T-helper 2 cell treated with Interferon-gamma antibody and Interleukin-4, amounts not matched to agents 5 μg/mL and 100 μg/mL, for 36 hours (primary cell): Measurements from ENCODE around the gene PCSK5.

ENCODE experiments used
- DNase-seq: peaks from one replicate; pipeline ENCODE4 v3.0.0; 2021; ENCODE audit warnings: low spot score
- H3K27ac Mint-ChIP-seq: one replicate; pipeline ENCODE4 v1.8.0; 2021; ENCODE audit warnings: mild to moderate bottlenecking, mixed read lengths
- H3K27me3 Mint-ChIP-seq: one replicate; pipeline ENCODE4 v1.8.0; 2021; ENCODE audit warnings: low read depth, mixed read lengths
- H3K36me3 Mint-ChIP-seq: one replicate; pipeline ENCODE4 v1.8.0; 2021; ENCODE audit warnings: low read depth, mixed read lengths
- H3K4me1 Mint-ChIP-seq: one replicate; pipeline ENCODE4 v1.8.0; 2021; ENCODE audit warnings: low read depth, mixed read lengths
- H3K4me3 Mint-ChIP-seq: one replicate; pipeline ENCODE4 v1.8.0; 2022; ENCODE audit warnings: mild to moderate bottlenecking, moderate library complexity, mixed read lengths
- H3K9me3 Mint-ChIP-seq: one replicate; pipeline ENCODE4 v1.8.0; 2021; ENCODE audit warnings: mixed read lengths

PCSK5 gene

DNA sequence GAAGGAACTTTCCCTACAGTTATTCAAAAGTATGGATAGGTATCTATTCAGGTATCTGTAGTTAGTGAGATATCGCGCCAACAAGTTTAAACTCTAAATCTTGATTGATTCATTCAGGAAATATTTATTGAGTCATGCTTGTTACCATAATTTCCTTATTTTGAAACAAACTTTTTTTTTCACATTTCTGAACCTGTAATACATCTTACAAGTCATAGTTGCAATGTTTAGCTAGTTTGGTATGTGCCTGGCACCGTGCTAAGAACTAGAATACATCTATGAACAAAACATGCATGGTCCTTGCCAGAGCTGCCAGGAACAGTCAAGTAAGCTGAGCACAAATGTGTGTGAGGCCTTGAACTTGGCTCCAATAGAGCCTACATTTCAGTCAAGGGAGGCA, 226.4 kb downstream of the PCSK5 start:
- H3K27ac Mint-ChIP-seq = no peak overlapping the region
- H3K4me3 Mint-ChIP-seq = no peak overlapping the region
- no peaks in the 10 kb centered on the region for H3K27me3 Mint-ChIP-seq
- no peaks in the 10 kb centered on the region for H3K9me3 Mint-ChIP-seq
- no peaks in the 10 kb centered on the region for H3K36me3 Mint-ChIP-seq
- H3K4me1 Mint-ChIP-seq = no peaks in the 10 kb centered on the region
- DNase-seq = no peak

DNA sequence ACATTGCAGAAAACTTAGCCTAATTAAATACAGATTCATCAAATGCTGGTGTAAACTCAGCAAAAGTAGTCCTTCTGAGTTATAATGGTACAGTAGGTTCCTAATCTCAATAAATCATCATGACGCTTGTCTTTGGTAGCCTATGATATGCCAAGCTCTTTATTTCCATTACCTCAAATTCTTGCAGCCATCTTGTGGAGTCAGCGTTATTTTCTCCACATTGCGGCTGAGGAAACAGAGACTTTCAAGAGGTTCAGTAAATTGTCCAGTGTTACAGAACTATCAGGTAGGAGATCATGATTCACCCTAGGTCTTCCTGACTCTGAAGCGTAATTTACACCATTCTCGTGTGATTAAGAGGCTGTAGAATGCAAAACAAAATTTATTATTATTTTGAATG, 237.2 kb downstream of the PCSK5 start:
- Mint-ChIP-seq H3K27me3 (no peaks in the 10 kb centered on the region), H3K9me3 (no peaks in the 10 kb centered on the region), H3K4me3 (no peak overlapping the region), H3K27ac (no peak overlapping the region), H3K36me3 (no peaks in the 10 kb centered on the region), H3K4me1 (no peaks in the 10 kb centered on the region)
- no peak for DNase-seq

DNA sequence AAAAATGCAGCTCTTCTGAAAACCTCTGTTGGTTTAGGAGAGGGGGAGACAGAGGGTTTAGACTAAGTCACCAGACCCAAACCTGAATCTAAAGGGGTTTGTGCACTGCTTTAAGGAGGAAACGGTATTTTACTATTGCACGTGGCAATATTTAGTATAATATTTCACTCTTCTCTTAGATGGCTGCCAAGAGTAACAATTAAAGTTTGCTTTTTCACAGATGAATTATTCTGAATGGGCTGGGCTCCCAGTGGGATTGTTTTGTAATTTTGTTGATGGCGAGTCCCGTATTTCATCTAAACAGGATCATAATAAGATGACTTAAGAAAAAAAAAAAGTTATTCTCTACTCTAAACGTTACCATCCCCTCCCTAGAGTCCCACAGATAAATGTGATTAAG, 245.4 kb downstream of the PCSK5 start:
- no peak for DNase-seq

DNA sequence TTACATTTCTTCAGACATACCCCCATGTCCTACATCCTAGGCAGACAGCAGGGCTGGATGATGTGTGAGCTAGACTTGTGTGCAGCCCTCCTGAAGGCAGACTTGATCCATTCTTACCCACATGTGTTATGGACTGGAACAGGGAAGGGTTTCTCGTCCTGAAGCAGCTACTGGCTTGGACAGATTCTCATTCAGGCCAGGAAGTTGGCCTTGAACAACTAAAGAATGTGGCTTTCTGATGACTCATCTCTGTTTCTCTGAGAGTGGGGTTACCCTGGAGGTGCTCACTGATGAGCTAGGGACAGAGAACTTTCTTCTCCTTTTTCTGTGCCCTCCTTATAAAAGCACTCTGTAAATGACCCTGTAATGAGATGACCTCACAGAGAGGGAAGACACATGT, 246.5 kb downstream of the PCSK5 start:
- DNase-seq = no peak
- no peak overlapping the region for H3K4me3 Mint-ChIP-seq
- H3K9me3 Mint-ChIP-seq = no peaks in the 10 kb centered on the region
- no peaks in the 10 kb centered on the region for H3K36me3 Mint-ChIP-seq
- no peak overlapping the region for H3K27ac Mint-ChIP-seq
- H3K27me3 Mint-ChIP-seq = no peaks in the 10 kb centered on the region
- H3K4me1 Mint-ChIP-seq = no peaks in the 10 kb centered on the region

More for the DNA sequence above, 245.4 kb downstream of the PCSK5 start:
- no peaks in the 10 kb centered on the region for H3K9me3 Mint-ChIP-seq
- H3K4me3 Mint-ChIP-seq = no peak overlapping the region
- H3K4me1 Mint-ChIP-seq = no peaks in the 10 kb centered on the region
- H3K27ac Mint-ChIP-seq = no peak overlapping the region
- no peaks in the 10 kb centered on the region for H3K27me3 Mint-ChIP-seq
- H3K36me3 Mint-ChIP-seq = no peaks in the 10 kb centered on the region

GRCh38 chr9:76137931-76138330, 247.5 kb downstream of the PCSK5 start:
- no peaks in the 10 kb centered on the region for H3K9me3 Mint-ChIP-seq
- no peaks in the 10 kb centered on the region for H3K36me3 Mint-ChIP-seq
- no peak overlapping the region for H3K4me3 Mint-ChIP-seq
- H3K27me3 Mint-ChIP-seq = no peaks in the 10 kb centered on the region
- no peaks in the 10 kb centered on the region for H3K4me1 Mint-ChIP-seq
- no peak for DNase-seq
- H3K27ac Mint-ChIP-seq = no peak overlapping the region

DNA sequence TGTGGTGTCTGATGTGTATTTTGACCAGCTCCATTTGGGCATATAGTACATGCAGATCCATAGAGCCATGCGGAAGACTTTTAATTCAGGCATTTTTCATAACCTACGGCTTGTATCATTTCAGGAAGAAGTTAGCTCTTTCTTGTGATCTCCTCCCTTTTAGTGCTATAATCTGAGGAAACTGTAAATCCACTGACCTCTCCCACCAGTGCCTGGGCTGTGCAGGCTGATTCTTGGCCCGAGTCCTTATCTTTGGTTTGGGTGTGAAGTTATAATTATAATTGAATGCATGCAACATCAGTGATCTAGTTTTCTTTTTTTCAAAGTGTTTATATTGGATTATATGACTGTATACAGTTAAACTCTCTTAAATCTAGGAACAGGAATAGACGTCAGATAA, 247.9 kb downstream of the PCSK5 start:
- no peak for DNase-seq
- no peak overlapping the region for H3K27ac Mint-ChIP-seq
- H3K9me3 Mint-ChIP-seq = no peaks in the 10 kb centered on the region
- no peaks in the 10 kb centered on the region for H3K36me3 Mint-ChIP-seq
- no peaks in the 10 kb centered on the region for H3K4me1 Mint-ChIP-seq
- H3K27me3 Mint-ChIP-seq = no peaks in the 10 kb centered on the region
- no peak overlapping the region for H3K4me3 Mint-ChIP-seq

DNA sequence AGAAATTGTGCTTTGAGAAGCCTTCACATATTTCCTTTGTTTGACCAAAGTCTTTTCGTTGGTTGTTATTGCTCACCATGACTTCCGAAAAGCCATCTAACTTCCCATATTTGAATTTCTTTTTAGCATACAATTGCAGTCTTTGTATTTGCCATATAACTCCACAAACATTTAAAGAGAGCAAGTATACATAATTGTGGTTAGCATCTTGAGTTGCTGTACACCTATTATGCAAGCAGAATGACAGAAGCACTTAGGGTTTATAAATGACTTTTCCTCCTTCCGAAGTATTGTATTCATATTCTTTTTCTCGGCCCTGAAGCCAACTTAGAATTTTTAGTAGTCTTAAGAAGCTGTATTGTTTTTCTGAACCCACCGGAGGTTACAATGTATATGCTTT, 253.4 kb downstream of the PCSK5 start:
- Mint-ChIP-seq H3K36me3 (no peaks in the 10 kb centered on the region), H3K9me3 (no peaks in the 10 kb centered on the region), H3K4me1 (no peaks in the 10 kb centered on the region), H3K27me3 (no peaks in the 10 kb centered on the region), H3K4me3 (no peak overlapping the region), H3K27ac (no peak overlapping the region)
- no peak for DNase-seq

GRCh38 chr9:76150013-76150412, 259.5 kb downstream of the PCSK5 start:
- Mint-ChIP-seq H3K36me3 (no peaks in the 10 kb centered on the region), H3K27ac (no peak overlapping the region), H3K27me3 (no peaks in the 10 kb centered on the region), H3K4me1 (no peaks in the 10 kb centered on the region), H3K9me3 (no peaks in the 10 kb centered on the region), H3K4me3 (no peak overlapping the region)
- no peak for DNase-seq

GRCh38 chr9:76151267-76151666, 260.8 kb downstream of the PCSK5 start:
- DNase-seq = no peak
- no peaks in the 10 kb centered on the region for H3K9me3 Mint-ChIP-seq
- H3K27ac Mint-ChIP-seq = no peak overlapping the region
- H3K4me3 Mint-ChIP-seq = no peak overlapping the region
- no peaks in the 10 kb centered on the region for H3K27me3 Mint-ChIP-seq
- no peaks in the 10 kb centered on the region for H3K36me3 Mint-ChIP-seq
- H3K4me1 Mint-ChIP-seq = no peaks in the 10 kb centered on the region

GRCh38 chr9:76153339-76153738, 262.9 kb downstream of the PCSK5 start:
- H3K4me1 Mint-ChIP-seq = no peaks in the 10 kb centered on the region
- H3K4me3 Mint-ChIP-seq = no peak overlapping the region
- DNase-seq = no peak
- H3K27me3 Mint-ChIP-seq = no peaks in the 10 kb centered on the region
- no peaks in the 10 kb centered on the region for H3K36me3 Mint-ChIP-seq
- no peaks in the 10 kb centered on the region for H3K9me3 Mint-ChIP-seq
- H3K27ac Mint-ChIP-seq = no peak overlapping the region

- Mint-ChIP-seq H3K4me3 (no peak overlapping the region), H3K4me1 (no peaks in the 10 kb centered on the region), H3K9me3 (no peaks in the 10 kb centered on the region), H3K27ac (no peak overlapping the region), H3K27me3 (no peaks in the 10 kb centered on the region), H3K36me3 (no peaks in the 10 kb centered on the region)
- DNase-seq = no peak
Observed at GRCh38 chr9:76153902-76154629, 263.6 kb downstream of the PCSK5 start.

DNA sequence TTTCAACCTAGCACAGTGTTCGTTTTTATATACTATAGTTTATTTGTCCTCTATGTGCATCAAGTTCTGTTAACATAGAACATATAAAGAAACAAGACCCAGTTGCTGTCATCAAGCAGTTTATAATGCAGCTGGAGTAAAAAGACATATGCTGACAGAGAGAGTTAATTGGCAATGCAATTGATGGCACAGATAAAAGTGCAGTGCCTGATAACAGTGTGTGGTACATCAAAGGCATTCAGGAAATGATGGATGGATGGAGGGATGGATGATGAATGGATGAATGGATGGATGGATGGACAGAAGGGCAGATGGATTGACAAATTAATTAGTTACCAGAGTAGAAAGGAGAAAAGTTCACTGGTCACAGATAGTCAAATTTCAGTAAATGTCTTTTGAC, 264.9 kb downstream of the PCSK5 start:
- H3K27me3 Mint-ChIP-seq = no peaks in the 10 kb centered on the region
- H3K9me3 Mint-ChIP-seq = no peaks in the 10 kb centered on the region
- no peaks in the 10 kb centered on the region for H3K36me3 Mint-ChIP-seq
- no peak overlapping the region for H3K4me3 Mint-ChIP-seq
- DNase-seq = no peak
- no peak overlapping the region for H3K27ac Mint-ChIP-seq
- no peaks in the 10 kb centered on the region for H3K4me1 Mint-ChIP-seq

GRCh38 chr9:76158713-76159112, 268.2 kb downstream of the PCSK5 start:
- Mint-ChIP-seq H3K36me3 (no peaks in the 10 kb centered on the region), H3K9me3 (no peaks in the 10 kb centered on the region), H3K27ac (no peak overlapping the region), H3K4me1 (no peaks in the 10 kb centered on the region), H3K27me3 (no peaks in the 10 kb centered on the region), H3K4me3 (no peak overlapping the region)
- DNase-seq = no peak

DNA sequence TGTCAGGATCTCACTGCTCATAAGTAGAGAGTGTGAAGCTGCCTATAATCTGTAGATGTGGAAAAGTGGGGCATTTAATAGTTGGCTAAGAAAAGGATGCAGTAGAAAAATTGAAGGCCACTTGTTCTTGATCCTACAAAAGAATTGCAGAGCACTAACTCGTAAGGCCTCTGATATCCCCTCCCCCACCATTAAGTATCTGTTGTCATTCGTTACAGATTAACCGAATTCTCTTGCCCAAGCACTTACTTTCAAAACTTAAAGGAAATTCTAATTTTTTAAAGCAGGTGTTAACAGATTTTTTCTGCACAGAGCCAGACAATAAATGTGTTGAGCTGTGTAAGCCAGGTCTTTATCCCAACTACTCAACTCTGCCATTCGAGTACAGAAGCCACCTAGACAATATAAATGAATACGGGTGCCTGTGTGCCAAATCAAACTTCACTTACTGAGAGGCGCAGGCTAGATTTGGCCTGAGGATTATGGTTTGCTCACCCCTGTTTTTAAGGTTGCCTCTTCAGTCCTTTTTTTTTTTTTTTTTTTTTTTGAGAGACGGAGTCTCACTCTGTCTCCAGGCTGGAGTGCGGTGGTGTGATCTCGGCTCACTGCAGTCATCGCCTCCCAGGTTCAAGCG, 268.9 kb downstream of the PCSK5 start:
- Mint-ChIP-seq H3K9me3 (no peaks in the 10 kb centered on the region), H3K4me3 (no peak overlapping the region), H3K4me1 (no peaks in the 10 kb centered on the region), H3K27me3 (no peaks in the 10 kb centered on the region), H3K36me3 (no peaks in the 10 kb centered on the region), H3K27ac (no peak overlapping the region)
- DNase-seq = no peak

DNA sequence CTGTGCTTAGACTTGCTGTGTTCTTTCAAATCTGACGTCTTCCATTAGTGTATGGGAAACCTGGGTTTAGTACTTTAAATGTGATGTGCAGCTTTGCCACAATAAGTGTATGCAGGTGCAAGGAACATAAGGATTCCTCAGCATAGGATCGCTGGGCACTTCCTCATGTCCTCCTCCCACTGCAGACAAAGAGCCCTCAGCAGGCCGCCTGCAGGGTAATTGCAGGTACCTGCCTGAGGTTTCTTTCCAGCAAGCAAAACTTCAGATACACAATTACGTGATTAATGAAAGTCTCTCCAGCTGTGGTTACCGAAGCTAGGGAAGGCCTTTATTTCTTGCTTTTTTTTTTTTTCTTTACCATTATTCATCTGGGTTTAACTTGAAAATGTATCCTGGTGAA, 270.6 kb downstream of the PCSK5 start:
- DNase-seq = no peak
- H3K27ac Mint-ChIP-seq = no peak overlapping the region
- H3K9me3 Mint-ChIP-seq = no peaks in the 10 kb centered on the region
- no peaks in the 10 kb centered on the region for H3K27me3 Mint-ChIP-seq
- H3K4me3 Mint-ChIP-seq = no peak overlapping the region
- no peaks in the 10 kb centered on the region for H3K4me1 Mint-ChIP-seq
- no peaks in the 10 kb centered on the region for H3K36me3 Mint-ChIP-seq
